HCT116 (cell line): ENCODE results near the gene UBE2E3.

Source experiments
- CTCF ChIP-seq, 3 experiments: fragments of 200-600 bp in 1 of 3; sonication (generic) in 1 of 3; IDR thresholded peaks in 2 of 3; conservative IDR thresholded peaks in 1 of 3; 2 replicates each; pipeline ENCODE4 v1.5.1; 2012 to 2017; ENCODE audit warnings: low read depth in 2 of 3, low read length in 2 of 3, antibody characterized with exemption in 1 of 3, borderline replicate concordance in 1 of 3, control low read depth in 1 of 3, mild to moderate bottlenecking in 1 of 3, mixed read lengths in 1 of 3, mixed run types in 1 of 3, moderate library complexity in 1 of 3; ENCODE audit not compliant: insufficient read depth in 1 of 3
- EGR1 ChIP-seq: IDR thresholded peaks from 2 replicates; pipeline ENCODE4 v1.6.1; 2012; ENCODE audit warnings: low read depth
- EZH2 ChIP-seq: fragments of 200-600 bp; sonication (generic); IDR thresholded peaks from 2 replicates; pipeline ENCODE4 v1.6.1; 2017; ENCODE audit warnings: antibody characterized with exemption, mixed run types
- JUND ChIP-seq: IDR thresholded peaks from 2 replicates; pipeline ENCODE4 v1.6.1; 2012
- REST ChIP-seq: IDR thresholded peaks from 2 replicates; pipeline ENCODE4 v1.6.1; 2012; ENCODE audit warnings: low read depth
- ZFX ChIP-seq: fragments of 450-650 bp; IDR thresholded peaks from 2 replicates; pipeline ENCODE4 v1.6.1; 2017

- TF ChIP-seq REST (no peak), EGR1 (no peak), CTCF (IDR thresholded peaks at IDR 0.05 in 2 of 3, conservative IDR thresholded peaks at IDR 0.05 in 1 of 3; ENCODE audit: borderline replicate concordance in 1 of 3, insufficient read depth in 1 of 3, low read depth in 2 of 3, low read length in 2 of 3) (no peak), JUND (no peak), ZFX (no peak), EZH2 (no peak)
These were observed 71.6 kb downstream of the UBE2E3 start for GRCh38 chr2:181051861-181052522.
